ENCODE results near the gene FAM219A.

FAM219A gene

DNA sequence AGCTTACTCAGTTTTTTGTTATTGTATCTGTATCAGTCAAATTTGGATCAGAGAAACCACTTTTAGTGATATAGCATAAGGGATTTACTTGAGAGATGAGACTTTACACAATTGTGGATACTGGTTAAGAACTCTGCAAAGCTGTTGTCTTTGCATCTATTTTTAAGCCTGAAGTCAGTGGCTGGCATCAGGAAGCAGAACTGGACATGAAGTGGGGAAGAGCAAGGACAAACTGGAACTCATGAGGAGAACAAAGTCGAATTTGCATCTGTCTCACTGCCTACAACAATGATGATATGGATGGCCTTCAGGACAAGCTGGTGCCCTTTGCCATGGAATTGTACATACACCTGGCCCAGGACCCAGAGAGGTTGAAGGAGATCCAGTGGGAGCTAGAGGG is 65.9 kb downstream of the FAM219A start:
- FAIRE-seq (no peak), DNase-seq (ENCODE audit: insufficient read length, low spot score) (no peak)
- TF ChIP-seq, protein P1, sequence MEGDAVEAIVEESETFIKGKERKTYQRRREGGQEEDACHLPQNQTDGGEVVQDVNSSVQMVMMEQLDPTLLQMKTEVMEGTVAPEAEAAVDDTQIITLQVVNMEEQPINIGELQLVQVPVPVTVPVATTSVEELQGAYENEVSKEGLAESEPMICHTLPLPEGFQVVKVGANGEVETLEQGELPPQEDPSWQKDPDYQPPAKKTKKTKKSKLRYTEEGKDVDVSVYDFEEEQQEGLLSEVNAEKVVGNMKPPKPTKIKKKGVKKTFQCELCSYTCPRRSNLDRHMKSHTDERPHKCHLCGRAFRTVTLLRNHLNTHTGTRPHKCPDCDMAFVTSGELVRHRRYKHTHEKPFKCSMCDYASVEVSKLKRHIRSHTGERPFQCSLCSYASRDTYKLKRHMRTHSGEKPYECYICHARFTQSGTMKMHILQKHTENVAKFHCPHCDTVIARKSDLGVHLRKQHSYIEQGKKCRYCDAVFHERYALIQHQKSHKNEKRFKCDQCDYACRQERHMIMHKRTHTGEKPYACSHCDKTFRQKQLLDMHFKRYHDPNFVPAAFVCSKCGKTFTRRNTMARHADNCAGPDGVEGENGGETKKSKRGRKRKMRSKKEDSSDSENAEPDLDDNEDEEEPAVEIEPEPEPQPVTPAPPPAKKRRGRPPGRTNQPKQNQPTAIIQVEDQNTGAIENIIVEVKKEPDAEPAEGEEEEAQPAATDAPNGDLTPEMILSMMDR (IDR thresholded peaks at IDR 0.05; ENCODE audit: insufficient read depth, missing control alignments), result no peak

DNA sequence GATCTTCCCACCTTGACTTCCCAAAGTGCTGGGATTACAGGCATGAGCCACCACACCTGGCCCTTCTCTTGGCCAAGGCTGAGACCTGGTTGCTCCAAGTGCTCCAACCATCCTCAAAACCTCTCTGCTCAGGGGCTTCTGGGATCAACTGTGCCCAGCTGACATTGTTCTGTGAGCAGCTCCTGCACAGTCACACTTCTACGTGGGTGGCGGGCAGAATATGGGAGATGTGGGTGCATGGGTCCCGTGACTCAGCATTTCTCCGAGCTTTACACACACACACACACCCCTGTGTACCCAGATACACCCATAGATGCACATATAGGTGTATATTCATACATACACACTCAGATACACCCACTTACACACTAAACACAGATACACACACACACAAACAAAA is 71.1 kb downstream of the FAM219A start:
- no peak for DNase-seq (ENCODE audit: insufficient read length, low spot score)
- TF ChIP-seq, protein P1 (IDR thresholded peaks at IDR 0.05; ENCODE audit: insufficient read depth, missing control alignments), result no peak
- no peak for FAIRE-seq

DNA sequence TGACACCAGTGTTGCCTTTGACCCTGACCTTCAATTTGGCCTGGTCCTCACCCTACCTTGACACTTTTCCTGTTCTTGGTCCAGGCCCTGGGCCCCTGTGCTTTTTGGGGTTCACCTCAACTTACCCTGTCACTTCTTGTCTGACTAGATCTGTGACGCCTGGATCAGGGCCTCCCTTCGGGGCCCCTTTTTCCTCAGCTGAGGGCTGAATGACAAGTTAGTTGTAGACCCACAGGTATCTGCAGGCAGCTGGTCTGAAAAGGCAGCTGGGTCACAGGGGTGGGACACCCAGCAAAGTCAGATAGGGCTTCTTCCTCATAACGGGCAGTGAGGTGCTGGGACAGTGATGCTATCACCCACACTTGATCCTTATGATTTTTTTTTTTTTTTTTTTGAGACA is 71.7 kb downstream of the FAM219A start:
- TF ChIP-seq, protein P1 (IDR thresholded peaks at IDR 0.05; ENCODE audit: insufficient read depth, missing control alignments), result no peak
- no peak for FAIRE-seq

DNA sequence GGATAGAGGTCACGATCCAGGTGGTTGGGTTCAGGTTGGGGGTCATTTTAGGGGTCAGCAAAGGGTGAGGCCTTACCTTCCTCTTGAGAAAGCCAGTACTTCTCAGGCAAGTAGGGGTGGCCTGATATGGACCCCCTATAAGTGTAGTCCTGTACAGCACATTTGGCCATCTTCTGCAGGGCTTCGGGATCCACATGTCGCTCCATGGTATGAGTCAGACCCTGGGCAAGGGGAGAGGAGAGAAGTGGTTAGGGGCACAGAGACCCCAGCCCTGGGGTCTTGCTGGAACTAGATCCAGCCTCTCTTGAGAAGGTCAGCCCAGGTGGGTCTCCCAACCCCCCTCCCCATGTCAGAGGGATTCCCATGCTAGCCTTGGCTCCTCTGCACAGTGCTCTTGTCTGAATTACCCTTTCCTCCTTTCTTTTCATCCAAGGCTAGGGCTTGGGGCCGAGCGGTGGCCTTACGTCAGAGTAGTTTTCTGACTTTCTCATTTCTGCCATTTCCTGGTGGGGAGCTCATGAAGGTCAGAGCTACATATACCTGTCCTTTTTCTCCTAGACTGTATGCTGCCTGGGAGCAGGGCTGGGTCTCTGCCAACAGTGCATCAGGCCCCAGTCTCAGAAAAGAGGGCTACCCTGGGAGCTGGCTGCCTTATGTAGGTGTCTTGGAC is 72.7 kb downstream of the FAM219A start:
- no peak for DNase-seq (ENCODE audit: insufficient read length, low spot score)
- FAIRE-seq, result no peak
- TF ChIP-seq, protein P1 (IDR thresholded peaks at IDR 0.05; ENCODE audit: insufficient read depth, missing control alignments), result no peak

More for the DNA sequence above, 71.7 kb downstream of the FAM219A start:
- DNase-seq (ENCODE audit: insufficient read length, low spot score), result no peak

DNA sequence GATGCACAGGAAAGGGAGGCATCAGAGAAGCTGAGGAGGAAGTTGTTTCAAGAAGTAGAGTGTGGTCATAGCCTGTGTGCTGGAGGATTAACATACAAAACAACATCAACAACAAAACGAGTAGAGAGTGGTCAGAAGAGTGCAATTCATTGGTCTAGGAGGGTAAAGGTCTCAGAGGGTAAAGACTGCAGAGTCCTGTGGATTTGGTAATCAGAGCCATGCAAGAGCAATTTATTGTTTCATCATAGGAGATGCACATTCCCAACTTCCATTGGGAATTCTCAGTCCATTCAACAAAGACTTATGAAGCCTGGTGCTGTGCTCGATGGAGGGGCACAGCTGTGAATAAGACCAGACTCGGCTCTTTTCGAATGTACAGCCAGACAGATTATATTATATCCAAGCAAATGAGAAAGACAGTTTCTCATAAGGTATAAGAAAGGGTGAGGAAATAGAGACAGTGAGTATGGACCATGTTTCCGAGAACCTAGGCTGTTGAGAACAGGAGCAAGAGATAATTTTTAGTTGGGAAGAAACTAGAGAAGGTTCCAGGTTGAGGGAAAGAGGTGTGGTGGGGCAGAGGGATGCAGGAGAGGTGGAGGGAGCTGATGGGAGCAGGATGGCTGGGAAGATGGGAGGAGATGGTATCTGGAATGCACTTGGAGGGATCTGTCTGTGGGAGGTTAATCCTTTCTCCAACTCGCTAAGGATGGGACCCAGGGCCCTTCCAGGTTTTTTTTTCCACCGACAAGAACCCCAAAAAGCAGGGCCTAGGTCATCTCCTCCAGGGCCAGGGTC is 73.8 kb downstream of the FAM219A start:
- FAIRE-seq, result no peak

DNA sequence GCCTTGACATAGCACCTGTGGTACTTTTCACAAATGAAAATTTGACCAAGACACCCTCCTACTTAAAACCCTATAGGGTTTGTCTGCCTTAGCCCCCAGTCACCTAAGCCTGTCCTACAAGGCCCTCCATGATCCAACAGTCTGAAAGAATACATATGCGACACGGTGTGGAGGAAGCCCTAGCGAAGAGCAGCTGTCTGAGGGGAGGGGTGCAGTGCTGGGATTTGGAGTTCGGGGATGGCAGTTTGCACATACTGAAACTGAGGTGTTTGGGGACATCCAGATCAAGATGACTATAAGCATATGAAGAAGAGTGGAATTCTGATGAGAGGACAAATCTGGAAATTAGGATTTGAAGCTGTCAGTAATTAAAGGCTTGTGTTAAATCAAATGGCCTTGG is 74.5 kb downstream of the FAM219A start:
- no peak for FAIRE-seq
- DNase-seq (ENCODE audit: insufficient read length, low spot score), result no peak
- TF ChIP-seq, protein P1 (IDR thresholded peaks at IDR 0.05; ENCODE audit: insufficient read depth, missing control alignments), result no peak

More for the DNA sequence above, 73.8 kb downstream of the FAM219A start:
- TF ChIP-seq, protein P1 (IDR thresholded peaks at IDR 0.05; ENCODE audit: insufficient read depth, missing control alignments), result no peak
- DNase-seq (ENCODE audit: insufficient read length, low spot score), result no peak

DNA sequence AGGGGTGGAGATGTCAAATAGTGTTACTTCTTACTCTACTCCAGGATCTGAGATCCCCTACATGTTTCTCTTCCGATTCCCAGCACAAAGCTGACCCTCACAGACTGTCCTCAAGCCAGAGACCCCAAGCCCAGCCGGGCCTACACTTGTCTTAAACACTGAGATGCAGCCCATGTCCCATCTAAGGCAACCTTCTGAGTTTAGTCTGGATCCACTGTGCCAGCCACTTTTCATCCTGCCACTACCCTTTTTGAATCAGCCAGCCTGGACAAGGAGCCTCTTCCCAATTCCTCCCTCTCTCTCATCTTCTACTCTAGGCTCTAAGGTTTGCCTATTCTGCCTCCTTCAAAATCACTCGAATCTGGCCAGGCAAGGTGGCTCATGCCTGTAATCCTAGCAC is 75.5 kb downstream of the FAM219A start:
- FAIRE-seq (no peak), DNase-seq (ENCODE audit: insufficient read length, low spot score) (no peak)
- TF ChIP-seq, protein P1 (IDR thresholded peaks at IDR 0.05; ENCODE audit: insufficient read depth, missing control alignments), result no peak

Data from D721Med (cell line).